Vagina (tissue), 2 donors: ENCODE data around the gene ALDH18A1. TPM values are rescaled to one million over a fixed set of nuclear protein-coding genes. Genes with fewer than 3 reads are reported as not detected.

Experiments
- DNase-seq, 2 donors: peaks; one replicate each; pipeline ENCODE4 v3.0.0-alpha.2; 2017; ENCODE audit errors: extremely low spot score in 2 of 2
- H3K27ac ChIP-seq: fragments of 200-600 bp; sonication (generic); one replicate; pipeline ENCODE4 v1.5.1; 2019
- H3K27me3 ChIP-seq: fragments of 200-600 bp; sonication (generic); one replicate; pipeline ENCODE4 v1.5.1; 2019
- H3K36me3 ChIP-seq, 2 donors: fragments of 200-600 bp; sonication (generic); one replicate each; pipeline ENCODE4 v1.5.1; 2017 to 2019
- H3K4me1 ChIP-seq: fragments of 200-600 bp; sonication (generic); one replicate; pipeline ENCODE4 v1.5.1; 2019
- H3K4me3 ChIP-seq, 2 donors: fragments of 200-600 bp; sonication (generic); 1 replicate in 1 of 2; 2 replicates in 1 of 2; pipeline ENCODE4 v1.5.1; 2016 to 2019
- H3K9me3 ChIP-seq: fragments of 200-600 bp; sonication (generic); one replicate; pipeline ENCODE4 v1.5.1; 2019
- CTCF ChIP-seq, 3 experiments: fragments of 450-650 bp in 2 of 3; fragments of 200-600 bp in 1 of 3; sonication (generic) in 1 of 3; IDR thresholded peaks; one replicate each; pipeline ENCODE4 v1.5.1; 2017 to 2019; ENCODE audit warnings: antibody characterized with exemption in 3 of 3, mild to moderate bottlenecking in 2 of 3, moderate library complexity in 2 of 3
- POLR2A ChIP-seq, 2 donors: fragments of 450-650 bp; IDR thresholded peaks; one replicate each; pipeline ENCODE4 v1.6.1; 2017; ENCODE audit warnings: antibody characterized with exemption in 2 of 2, mild to moderate bottlenecking in 2 of 2, moderate library complexity in 2 of 2
- POLR2AphosphoS5 ChIP-seq, 2 donors: sonication (generic); formaldehyde crosslinking; IDR thresholded peaks; one replicate each; pipeline ENCODE4 v1.9.0; 2017; ENCODE audit warnings: antibody characterized with exemption in 2 of 2, mild to moderate bottlenecking in 2 of 2, low read depth in 1 of 2; ENCODE audit not compliant: insufficient read depth in 1 of 2
- intact Hi-C: fragments of 100-400 bp; cut with DNase I; formaldehyde crosslinking; loops from one replicate; pipeline ENCODE4 v1.15.1; 2023
- total RNA-seq: library from RNA; depleted of rRNA; stranded (reverse); fragments of >200 nt; gene quantifications from one replicate; pipeline ENCODE4 v1.2.3, GENCODE V29; 2016

Gene ALDH18A1
- total RNA-seq, 1 donor from 2014 or later = 21.4 TPM

GRCh38 chr10:95663496-95663895 lies 7.0 kb upstream of the ALDH18A1 start:
- intact Hi-C loops = no loop called here

GRCh38 chr10:95661818-95662217 lies 5.3 kb upstream of the ALDH18A1 start:
- Histone ChIP-seq H3K27me3 (no peaks in the 10 kb centered on the region), H3K4me3 (no peak overlapping the region), H3K36me3 (peaks cover 0 to 4% of the 10 kb centered on the region in 2 donors), H3K4me1 (no peaks in the 10 kb centered on the region), H3K9me3 (no peaks in the 10 kb centered on the region), H3K27ac (no peak overlapping the region)
- TF ChIP-seq POLR2AphosphoS5 (IDR thresholded peaks at IDR 0.05; ENCODE audit: insufficient read depth in 1 of 2, low read depth in 1 of 2) = no peak
- TF ChIP-seq CTCF (IDR thresholded peaks at IDR 0.05) = no peak
- no peak for TF ChIP-seq POLR2A (IDR thresholded peaks at IDR 0.05)
- DNase-seq = no peak
- intact Hi-C loops = no loop called here

More at GRCh38 chr10:95663496-95663895, 7.0 kb upstream of the ALDH18A1 start:
- H3K36me3 ChIP-seq = peaks cover 0 to 4% of the 10 kb centered on the region in 2 donors
- no peaks in the 10 kb centered on the region for H3K27me3 ChIP-seq
- TF ChIP-seq POLR2AphosphoS5 (IDR thresholded peaks at IDR 0.05; ENCODE audit: insufficient read depth in 1 of 2, low read depth in 1 of 2) = no peak
- no peak for TF ChIP-seq CTCF (IDR thresholded peaks at IDR 0.05)
- TF ChIP-seq POLR2A (IDR thresholded peaks at IDR 0.05) = no peak
- DNase-seq = no peak
- no peaks in the 10 kb centered on the region for H3K4me1 ChIP-seq
- no peaks in the 10 kb centered on the region for H3K9me3 ChIP-seq
- H3K4me3 ChIP-seq = no peak overlapping the region
- no peak overlapping the region for H3K27ac ChIP-seq

- intact Hi-C loops = no loop called here
- no peak for DNase-seq
- Histone ChIP-seq H3K27ac (no peak overlapping the region), H3K27me3 (no peaks in the 10 kb centered on the region), H3K36me3 (peaks cover 0 to 4% of the 10 kb centered on the region in 2 donors), H3K4me3 (no peak overlapping the region), H3K4me1 (peaks cover 7% of the 10 kb centered on the region), H3K9me3 (no peaks in the 10 kb centered on the region)
- TF ChIP-seq POLR2A (IDR thresholded peaks at IDR 0.05) (no peak), CTCF (IDR thresholded peaks at IDR 0.05) (no peak), POLR2AphosphoS5 (IDR thresholded peaks at IDR 0.05; ENCODE audit: insufficient read depth in 1 of 2, low read depth in 1 of 2) (no peak)
Observed at GRCh38 chr10:95660283-95660682, 3.8 kb upstream of the ALDH18A1 start.

GRCh38 chr10:95657250-95657649 lies 739 bp upstream of the ALDH18A1 start:
- Histone ChIP-seq H3K9me3 (no peaks in the 10 kb centered on the region), H3K4me3 (peak overlapping the region; percentile 81 to 94), H3K4me1 (peaks cover 25% of the 10 kb centered on the region), H3K27me3 (no peaks in the 10 kb centered on the region), H3K36me3 (peaks cover 0 to 8% of the 10 kb centered on the region in 2 donors), H3K27ac (no peak overlapping the region)
- TF ChIP-seq POLR2A (IDR thresholded peaks at IDR 0.05) = no peak
- TF ChIP-seq POLR2AphosphoS5 (IDR thresholded peaks at IDR 0.05; ENCODE audit: insufficient read depth in 1 of 2, low read depth in 1 of 2) = no peak
- TF ChIP-seq CTCF (IDR thresholded peaks at IDR 0.05) = no peak
- intact Hi-C loops = no loop called here
- no peak for DNase-seq

- peaks cover 0 to 17% of the 10 kb centered on the region in 2 donors for H3K36me3 ChIP-seq
- H3K27ac ChIP-seq = peak overlapping the region; percentile 51
- peaks cover 25% of the 10 kb centered on the region for H3K4me1 ChIP-seq
- no peak for DNase-seq
- no peak for TF ChIP-seq POLR2AphosphoS5 (IDR thresholded peaks at IDR 0.05; ENCODE audit: insufficient read depth in 1 of 2, low read depth in 1 of 2)
- no peak for TF ChIP-seq CTCF (IDR thresholded peaks at IDR 0.05)
- no peak for TF ChIP-seq POLR2A (IDR thresholded peaks at IDR 0.05)
- no peaks in the 10 kb centered on the region for H3K27me3 ChIP-seq
- no peaks in the 10 kb centered on the region for H3K9me3 ChIP-seq
- H3K4me3 ChIP-seq = peak overlapping the region; percentile 81 to 94
- intact Hi-C loops = no loop called here
Observed at GRCh38 chr10:95655571-95656290, 780 bp downstream of the ALDH18A1 start.
